OCI-LY1 (cell line): ENCODE data around the gene C9.
"Not testable (repeated sequence)": the region's sequence is repeated elsewhere in the genome, so short reads cannot be mapped to it uniquely, and the experiment has no call there.

Source experiments
- H2AFZ ChIP-seq: fragments of 200-600 bp; sonication (generic), shearing (Covaris generic); 2 replicates; pipeline ENCODE4 v1.6.0; 2014; ENCODE audit warnings: antibody characterized with exemption, mild to moderate bottlenecking, low read length
- H3F3A ChIP-seq: fragments of 200-600 bp; sonication (generic), shearing (Covaris generic); 2 replicates; pipeline ENCODE4 v1.6.0; 2014; ENCODE audit warnings: mild to moderate bottlenecking, antibody characterized with exemption, low read length, moderate library complexity; ENCODE audit not compliant: insufficient read depth
- H3K27ac ChIP-seq: fragments of 200-600 bp; sonication (generic); 2 replicates; pipeline ENCODE4 v1.5.1; 2014; ENCODE audit warnings: low read length, mixed run types, mild to moderate bottlenecking, low read depth; ENCODE audit not compliant: poor library complexity, severe bottlenecking
- H3K27me3 ChIP-seq: fragments of 200-600 bp; sonication (generic); 2 replicates; pipeline ENCODE4 v1.6.0; 2014; ENCODE audit warnings: antibody characterized with exemption, mild to moderate bottlenecking, low read length, moderate library complexity; ENCODE audit not compliant: insufficient read depth
- H3K36me3 ChIP-seq: fragments of 200-600 bp; sonication (generic); 2 replicates; pipeline ENCODE4 v1.6.1; 2014; ENCODE audit warnings: mild to moderate bottlenecking, antibody characterized with exemption, low read length, moderate library complexity, mixed read lengths; ENCODE audit not compliant: insufficient read depth
- H3K4me1 ChIP-seq: fragments of 200-600 bp; sonication (generic); 2 replicates; pipeline ENCODE4 v1.5.1; 2014; ENCODE audit warnings: mild to moderate bottlenecking, low read length, moderate library complexity; ENCODE audit not compliant: insufficient read depth, severe bottlenecking
- H3K4me2 ChIP-seq: fragments of 200-600 bp; sonication (generic), shearing (Covaris generic); 2 replicates; pipeline ENCODE4 v1.6.1; 2014; ENCODE audit warnings: low read length
- H3K4me3 ChIP-seq: fragments of 200-600 bp; sonication (generic); 2 replicates; pipeline ENCODE4 v1.5.1; 2014; ENCODE audit warnings: low read length, low read depth, mild to moderate bottlenecking, mixed read lengths; ENCODE audit not compliant: poor library complexity, severe bottlenecking
- H3K79me2 ChIP-seq: fragments of 200-600 bp; shearing (Covaris generic); 2 replicates; pipeline ENCODE4 v1.6.1; 2016; ENCODE audit warnings: mixed run types, low read length, mixed read lengths; ENCODE audit not compliant: insufficient read depth
- H3K9ac ChIP-seq: fragments of 200-600 bp; sonication (generic), shearing (Covaris generic); 2 replicates; pipeline ENCODE4 v1.6.1; 2014; ENCODE audit warnings: mild to moderate bottlenecking, low read length, mixed read lengths
- H3K9me2 ChIP-seq: fragments of 200-600 bp; sonication (generic), shearing (Covaris generic); 2 replicates; pipeline ENCODE4 v1.6.1; 2014; ENCODE audit warnings: low read depth, mild to moderate bottlenecking, low read length, mixed read lengths
- H3K9me3 ChIP-seq: fragments of 200-600 bp; shearing (Covaris generic); 2 replicates; pipeline ENCODE4 v1.6.1; 2014; ENCODE audit warnings: low read length, mixed read lengths
- H4K20me1 ChIP-seq: fragments of 200-600 bp; sonication (generic), shearing (Covaris generic); 2 replicates; pipeline ENCODE4 v1.6.0; 2016; ENCODE audit warnings: mild to moderate bottlenecking, low read length; ENCODE audit not compliant: insufficient read depth
- EZH2 ChIP-seq: fragments of 200-600 bp; sonication (generic), shearing (Covaris generic); IDR thresholded peaks from 2 replicates; pipeline ENCODE4 v1.8.0; 2017; ENCODE audit warnings: borderline replicate concordance, mixed run types, mild to moderate bottlenecking, antibody characterized with exemption, low read length, moderate library complexity, mixed read lengths
- TF ChIP-seq, protein P1 (sequence below): fragments of 200-600 bp; sonication (generic), shearing (Covaris generic); IDR thresholded peaks from 2 replicates; pipeline ENCODE4 v1.5.1; 2017; ENCODE audit warnings: mild to moderate bottlenecking, antibody characterized with exemption, low read length, moderate library complexity, mixed read lengths

The C9 gene

DNA sequence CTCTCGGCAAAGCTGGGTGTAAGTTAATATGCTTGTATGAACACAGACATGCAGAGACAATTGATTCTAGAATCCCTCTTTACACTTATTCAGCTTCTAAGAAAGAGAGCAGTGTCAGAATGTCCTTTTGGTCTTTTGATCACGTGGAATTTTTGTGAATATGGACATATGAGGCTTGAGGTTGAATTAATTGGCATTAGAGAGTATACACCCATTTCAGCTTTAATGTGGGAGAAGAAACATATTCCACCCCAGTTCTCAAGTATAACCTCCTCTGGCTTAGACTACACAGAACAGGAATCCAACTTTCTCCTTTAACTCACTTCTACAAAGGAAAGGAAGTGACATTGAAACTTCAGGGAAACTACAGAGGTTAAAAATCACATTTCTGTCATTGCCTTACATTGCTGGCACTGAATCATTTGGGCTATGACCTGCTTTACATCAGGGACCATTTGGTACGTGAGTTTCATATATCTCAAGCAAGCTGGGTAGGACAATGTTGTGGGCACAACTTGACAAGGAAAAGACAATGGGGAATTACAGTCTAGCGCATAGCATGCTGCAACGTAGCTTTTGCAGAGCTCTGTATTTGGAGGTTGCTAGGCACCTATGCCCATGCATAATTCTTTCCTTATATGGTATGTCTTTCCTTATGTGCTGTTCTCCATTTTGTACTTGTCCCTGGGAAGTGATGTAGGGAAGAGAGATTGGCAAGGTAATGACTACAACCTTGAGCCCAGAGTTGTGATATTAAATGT is 41.0 kb upstream of the C9 start:
- H3K27ac ChIP-seq, result no peak overlapping the region
- no peaks in the 10 kb centered on the region for H3K79me2 ChIP-seq
- H3K9me3 ChIP-seq, result no peaks in the 10 kb centered on the region
- TF ChIP-seq, protein P1, sequence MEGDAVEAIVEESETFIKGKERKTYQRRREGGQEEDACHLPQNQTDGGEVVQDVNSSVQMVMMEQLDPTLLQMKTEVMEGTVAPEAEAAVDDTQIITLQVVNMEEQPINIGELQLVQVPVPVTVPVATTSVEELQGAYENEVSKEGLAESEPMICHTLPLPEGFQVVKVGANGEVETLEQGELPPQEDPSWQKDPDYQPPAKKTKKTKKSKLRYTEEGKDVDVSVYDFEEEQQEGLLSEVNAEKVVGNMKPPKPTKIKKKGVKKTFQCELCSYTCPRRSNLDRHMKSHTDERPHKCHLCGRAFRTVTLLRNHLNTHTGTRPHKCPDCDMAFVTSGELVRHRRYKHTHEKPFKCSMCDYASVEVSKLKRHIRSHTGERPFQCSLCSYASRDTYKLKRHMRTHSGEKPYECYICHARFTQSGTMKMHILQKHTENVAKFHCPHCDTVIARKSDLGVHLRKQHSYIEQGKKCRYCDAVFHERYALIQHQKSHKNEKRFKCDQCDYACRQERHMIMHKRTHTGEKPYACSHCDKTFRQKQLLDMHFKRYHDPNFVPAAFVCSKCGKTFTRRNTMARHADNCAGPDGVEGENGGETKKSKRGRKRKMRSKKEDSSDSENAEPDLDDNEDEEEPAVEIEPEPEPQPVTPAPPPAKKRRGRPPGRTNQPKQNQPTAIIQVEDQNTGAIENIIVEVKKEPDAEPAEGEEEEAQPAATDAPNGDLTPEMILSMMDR, result no peak
- no peak for TF ChIP-seq EZH2
- H3K4me2 ChIP-seq, result no peak overlapping the region
- H3K4me3 ChIP-seq, result no peak overlapping the region
- H4K20me1 ChIP-seq, result no peaks in the 10 kb centered on the region
- H3K27me3 ChIP-seq, result no peaks in the 10 kb centered on the region
- no peaks in the 10 kb centered on the region for H3K4me1 ChIP-seq
- H2AFZ ChIP-seq, result no peak overlapping the region
- H3K36me3 ChIP-seq, result no peaks in the 10 kb centered on the region
- no peak overlapping the region for H3K9ac ChIP-seq
- H3K9me2 ChIP-seq, result no peaks in the 10 kb centered on the region
- H3F3A ChIP-seq, result no peaks in the 10 kb centered on the region

DNA sequence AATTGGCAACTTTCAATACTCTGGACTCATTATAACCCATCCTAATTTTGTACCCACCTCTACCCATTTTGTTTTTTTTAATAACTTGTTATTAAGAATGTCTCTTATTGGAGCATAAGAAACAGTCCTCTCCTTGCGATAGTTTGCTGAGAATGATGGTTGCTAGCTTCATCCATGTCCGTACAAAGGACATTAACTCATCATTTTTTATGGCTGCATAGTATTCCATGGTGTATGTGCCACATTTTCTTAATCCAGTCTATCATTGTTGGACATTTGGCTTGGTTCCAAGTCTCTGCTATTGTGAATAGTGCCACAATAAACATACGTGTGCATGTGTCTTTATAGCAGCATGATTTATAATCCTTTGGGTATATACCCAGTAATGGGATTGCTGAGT is 39.5 kb upstream of the C9 start:
- H3K27me3 ChIP-seq, result not testable (repeated sequence)

DNA sequence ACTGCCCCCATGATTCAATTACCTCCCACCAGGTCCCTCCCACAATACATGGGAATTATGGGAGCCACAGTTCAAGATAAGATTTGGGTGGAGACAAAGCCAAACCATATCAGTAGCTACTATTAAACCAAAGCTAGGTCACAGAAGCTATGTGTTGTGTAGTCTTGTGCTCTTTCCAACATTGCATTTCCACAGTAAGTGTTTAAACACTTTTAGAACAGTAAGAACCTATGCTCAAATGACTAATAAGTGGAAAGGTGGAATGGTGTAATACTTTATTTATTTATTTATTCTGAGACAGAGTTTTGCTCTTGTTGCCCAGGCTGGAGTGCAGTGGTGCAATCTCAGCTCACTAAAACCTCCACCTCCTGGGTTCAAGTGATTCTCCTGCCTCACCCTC is 37.8 kb upstream of the C9 start:
- not testable (repeated sequence) for H3K4me2 ChIP-seq, H3K4me1 ChIP-seq

More for the DNA sequence above, 39.5 kb upstream of the C9 start:
- H3K4me2 ChIP-seq, H3K9ac ChIP-seq, H4K20me1 ChIP-seq, H3K4me3 ChIP-seq, H3F3A ChIP-seq, H2AFZ ChIP-seq, H3K79me2 ChIP-seq, H3K9me3 ChIP-seq, H3K4me1 ChIP-seq, H3K36me3 ChIP-seq, H3K9me2 ChIP-seq, H3K27ac ChIP-seq: not testable (repeated sequence)

DNA sequence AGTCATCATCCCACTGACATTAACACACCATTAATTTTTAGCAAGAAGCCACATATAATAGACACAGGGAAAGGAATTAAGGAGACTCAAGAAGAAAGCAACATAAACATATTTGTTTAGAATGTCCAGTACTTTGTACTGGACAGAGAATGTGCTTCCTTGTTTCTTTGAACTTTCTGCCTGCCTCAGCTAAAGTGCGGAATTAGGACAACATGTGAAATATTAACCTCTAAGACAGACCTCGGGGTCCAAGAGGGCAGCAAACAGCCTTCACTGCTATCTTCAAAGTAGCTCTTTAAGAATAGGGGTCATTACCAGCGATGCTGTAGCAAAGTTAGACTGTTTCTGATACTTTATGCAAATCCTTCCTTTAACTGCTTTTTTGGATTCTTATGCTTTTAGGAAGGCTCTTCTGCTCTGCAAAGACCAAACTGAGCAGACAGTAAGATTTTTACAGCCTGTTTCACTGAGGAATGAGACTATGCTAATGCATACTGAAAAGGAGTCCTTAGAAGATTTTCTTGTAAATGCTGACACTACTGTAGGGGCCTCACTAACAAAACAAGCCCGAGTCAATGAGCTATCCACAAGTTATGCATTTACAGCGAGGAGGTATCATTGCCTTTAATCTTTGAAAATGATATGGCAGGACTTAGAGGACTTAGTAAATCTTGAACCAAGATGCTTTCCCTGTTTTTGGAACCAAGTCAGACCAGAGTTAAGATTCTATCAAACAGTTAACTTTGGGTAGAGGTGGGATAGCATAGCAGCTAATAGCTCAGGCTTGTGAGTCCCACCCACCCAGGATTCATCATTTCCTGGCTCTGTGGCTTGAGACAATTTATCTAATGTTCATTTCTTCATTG is 36.7 kb upstream of the C9 start:
- no peak overlapping the region for H3K9ac ChIP-seq
- H3K9me2 ChIP-seq, result no peaks in the 10 kb centered on the region
- H3K79me2 ChIP-seq, result no peaks in the 10 kb centered on the region
- H3K36me3 ChIP-seq, result no peaks in the 10 kb centered on the region
- H3K9me3 ChIP-seq, result no peaks in the 10 kb centered on the region
- H2AFZ ChIP-seq, result no peak overlapping the region
- no peak overlapping the region for H3K27ac ChIP-seq
- TF ChIP-seq EZH2, result no peak
- TF ChIP-seq, protein P1, result no peak
- H3K4me2 ChIP-seq, result no peak overlapping the region
- no peak overlapping the region for H3K4me3 ChIP-seq
- no peaks in the 10 kb centered on the region for H4K20me1 ChIP-seq
- no peaks in the 10 kb centered on the region for H3K4me1 ChIP-seq
- H3K27me3 ChIP-seq, result no peaks in the 10 kb centered on the region
- H3F3A ChIP-seq, result no peaks in the 10 kb centered on the region

More for the DNA sequence above, 37.8 kb upstream of the C9 start:
- not testable (repeated sequence) for H3K9me2 ChIP-seq, H3F3A ChIP-seq, H3K27me3 ChIP-seq, H3K4me3 ChIP-seq, H3K36me3 ChIP-seq, H3K27ac ChIP-seq, H4K20me1 ChIP-seq, H3K9me3 ChIP-seq, H3K9ac ChIP-seq, H2AFZ ChIP-seq, H3K79me2 ChIP-seq
